B cell (primary cell): ENCODE results near the gene SIX5. TPM values are rescaled to one million over a fixed set of nuclear protein-coding genes. Genes with fewer than 3 reads are reported as not detected.
A peak's percentile ranks its signal among the peaks of the same experiment; 100 is the strongest.

Experiments
- ATAC-seq: fragments of 200-7000 bp; cut with Tn5 transposase; one replicate; pipeline ENCODE4 v1.10.0; 2021; ENCODE audit warnings: low read depth, mild to moderate bottlenecking, moderate number of reproducible peaks, moderate library complexity
- CTCF ChIA-PET: fragments of 350-600 bp; sonication (Branson Sonifier 250); formaldehyde crosslinking; loops from one replicate; lab custom pipeline; 2021; ENCODE audit warnings: antibody characterized with exemption, inconsistent platforms; lab: Charles Lee
- POLR2A ChIA-PET: fragments of 350-600 bp; sonication (Branson Sonifier 250); formaldehyde crosslinking; loops from one replicate; lab custom pipeline; 2021; ENCODE audit warnings: antibody characterized with exemption; lab: Charles Lee
- DNase-seq: peaks from one replicate; pipeline ENCODE4 v3.0.0; 2013
- H2AFZ ChIP-seq: 2 replicates; pipeline ENCODE4 v1.6.1; 2012; ENCODE audit warnings: mild to moderate bottlenecking, low read depth, low read length; ENCODE audit not compliant: insufficient read depth, poor library complexity, severe bottlenecking
- H3K27ac ChIP-seq, 2 donors: 1 replicate in 1 of 2; 2 replicates in 1 of 2; pipeline ENCODE4 v1.5.1; 2012 to 2013; ENCODE audit warnings: low read length in 2 of 2, mild to moderate bottlenecking in 2 of 2, moderate library complexity in 1 of 2
- H3K27me3 ChIP-seq, 4 experiments: fragments of 200-600 bp in 1 of 4; sonication (generic) in 1 of 4; replicated peaks in 1 of 4; 1 replicate in 2 of 4; 2 replicates in 2 of 4; pipeline versions ENCODE4 v1.6.1 to v1.7.0; 2013 to 2016; ENCODE audit warnings: low read length in 3 of 4, mild to moderate bottlenecking in 2 of 4, mixed read lengths in 1 of 4, moderate library complexity in 1 of 4; ENCODE audit not compliant: insufficient read depth in 4 of 4, control insufficient read depth in 3 of 4; ENCODE audit errors: control extremely low read depth in 1 of 4
- H3K36me3 ChIP-seq, 2 experiments: replicated peaks in 1 of 2; 1 replicate in 1 of 2; 2 replicates in 1 of 2; pipeline versions ENCODE4 v1.6.1 to v1.7.1; 2013; ENCODE audit warnings: low read length in 1 of 2; ENCODE audit not compliant: insufficient read depth in 2 of 2, control insufficient read depth in 1 of 2; ENCODE audit errors: control extremely low read depth in 1 of 2, extremely low read depth in 1 of 2
- H3K4me1 ChIP-seq, 2 donors: fragments of 200-600 bp in 1 of 2; sonication (generic) in 1 of 2; 1 replicate in 1 of 2; 2 replicates in 1 of 2; pipeline versions ENCODE4 v1.5.1 to v1.6.1; 2013 to 2017; ENCODE audit warnings: low read length in 2 of 2; ENCODE audit not compliant: control insufficient read depth in 2 of 2, insufficient read depth in 2 of 2
- H3K4me2 ChIP-seq: replicated peaks from 2 replicates; pipeline ENCODE3; 2012; ENCODE audit warnings: mild to moderate bottlenecking, low read depth, low read length; ENCODE audit not compliant: poor library complexity, severe bottlenecking
- H3K4me3 ChIP-seq, 5 experiments: fragments of 200-600 bp in 1 of 5; sonication (generic) in 1 of 5; 1 replicate in 3 of 5; 2 replicates in 2 of 5; pipeline versions ENCODE4 v1.5.1 to v1.7.0; 2011 to 2016; ENCODE audit warnings: low read length in 4 of 5, mild to moderate bottlenecking in 4 of 5, low read depth in 2 of 5, control low read depth in 1 of 5, moderate library complexity in 1 of 5; ENCODE audit not compliant: insufficient read depth in 1 of 5; ENCODE audit errors: control extremely low read depth in 1 of 5, extremely low read depth in 1 of 5
- H3K79me2 ChIP-seq: fragments of 200-600 bp; sonication (generic); one replicate; pipeline ENCODE4 v1.6.0; 2016; ENCODE audit warnings: low read length; ENCODE audit not compliant: control insufficient read depth, insufficient read depth
- H3K9ac ChIP-seq: fragments of 200-600 bp; sonication (generic); 2 replicates; pipeline ENCODE4 v1.6.1; 2017; ENCODE audit warnings: mild to moderate bottlenecking, low read length, moderate library complexity
- H3K9me3 ChIP-seq, 3 donors: one replicate each; pipeline versions ENCODE4 v1.6.1 to v1.7.1; 2013; ENCODE audit warnings: low read length in 2 of 3; ENCODE audit not compliant: control insufficient read depth in 2 of 3, insufficient read depth in 1 of 3; ENCODE audit errors: control extremely low read depth in 1 of 3
- H4K20me1 ChIP-seq: 2 replicates; pipeline ENCODE4 v1.6.0; 2012; ENCODE audit warnings: mild to moderate bottlenecking, low read length; ENCODE audit not compliant: insufficient read depth, control insufficient read depth, poor library complexity, severe bottlenecking
- H3K27ac Mint-ChIP-seq: one replicate; pipeline ENCODE4 v1.8.0; 2021; ENCODE audit warnings: mixed read lengths
- H3K27me3 Mint-ChIP-seq: one replicate; pipeline ENCODE4 v1.8.0; 2021; ENCODE audit warnings: mixed read lengths
- H3K4me1 Mint-ChIP-seq: one replicate; pipeline ENCODE4 v1.8.0; 2021; ENCODE audit warnings: mixed read lengths
- H3K4me3 Mint-ChIP-seq: one replicate; pipeline ENCODE4 v1.8.0; 2021; ENCODE audit warnings: mixed read lengths
- H3K9me3 Mint-ChIP-seq: one replicate; pipeline ENCODE4 v1.8.0; 2022; ENCODE audit warnings: mixed read lengths; ENCODE audit not compliant: insufficient read depth
- EZH2 ChIP-seq: IDR thresholded peaks from 2 replicates; pipeline ENCODE4 v1.6.1; 2012; ENCODE audit warnings: borderline replicate concordance, low read depth, mild to moderate bottlenecking, moderate library complexity, low read length; ENCODE audit not compliant: insufficient read depth, poor library complexity, severe bottlenecking
- WGBS: methylation state at CpG from one replicate; pipeline ENCODE4 v1.1.5; 2013; ENCODE audit warnings: missing lambda C conversion rate; ENCODE audit not compliant: insufficient coverage; 5-methylcytosine and 5-hydroxymethylcytosine counted together
- intact Hi-C: fragments of 100-400 bp; cut with micrococcal nuclease; formaldehyde crosslinking; loops from one replicate; pipeline ENCODE4 v1.10.0; 2022
- polyA plus RNA-seq: library from polyadenylated mRNA; depleted of rRNA; stranded (reverse); fragments of >200 nt; gene quantifications from 2 replicates; pipeline ENCODE4 v1.2.3, GENCODE V29; 2012
- total RNA-seq, 2 donors: library from RNA; stranded (reverse); fragments of 120-200 nt in 1 of 2; gene quantifications; 1 replicate in 1 of 2; 2 replicates in 1 of 2; pipeline versions ENCODE4 v1.2.3 to v1.2.4, GENCODE V29; 2013 to 2022
- TF ChIP-seq, protein P1 (sequence below): fragments of 200-600 bp; IDR thresholded peaks from one replicate; pipeline ENCODE4 v1.8.0; 2022; ENCODE audit warnings: antibody characterized with exemption, mild to moderate bottlenecking

SIX5 gene
- total and polyA plus RNA-seq, 2 donors (not counting 1 experiment from before 2014, with no cell fraction given): 1.4 to 2.1 TPM

DNA sequence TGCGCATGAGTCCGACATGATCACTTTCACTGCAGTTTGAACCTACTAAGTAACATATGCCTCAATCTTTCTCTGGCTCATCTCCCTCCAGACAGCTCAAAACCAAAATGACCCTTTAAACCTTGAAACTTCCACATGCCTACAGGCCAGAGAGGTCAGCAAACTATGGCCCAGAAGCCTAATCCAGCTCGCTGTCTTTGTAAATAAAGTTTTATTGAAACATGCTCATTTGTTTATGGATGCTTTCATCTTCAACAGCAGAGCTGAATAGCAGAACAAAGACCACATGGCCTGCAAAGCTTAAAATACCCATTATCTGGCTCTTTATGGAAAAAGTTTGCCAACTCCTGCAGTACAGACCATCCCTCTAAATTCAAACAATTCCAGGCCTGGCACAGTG lies 53.9 kb downstream of the SIX5 start:
- peaks cover 18 to 25% of the 10 kb centered on the region in 2 donors for H3K4me1 ChIP-seq
- 88% methylated on average over 3 of the region's 3 CpGs for WGBS
- no peak overlapping the region for H3K27ac ChIP-seq
- Mint-ChIP-seq H3K4me3 (peak overlapping the region; percentile 3), H3K27ac (no peak overlapping the region), H3K9me3 (no peaks in the 10 kb centered on the region), H3K27me3 (no peaks in the 10 kb centered on the region), H3K4me1 (peaks cover 42% of the 10 kb centered on the region)
- ChIA-PET CTCF (interaction anchor here (0.6 to 5.0 kb wide), 6 partner anchors 19 to 131 kb away, joined by 3 to 57 read pairs (median 4); partner anchors contain the start of genes MEIOSIN, QPCTL, SIX5 and SNRPD2), POLR2A (interaction anchor here (0.5 kb wide), 1 partner anchor 14 kb away, joined by 3 read pairs; no protein-coding TSS in a partner anchor)
- H3K9me3 ChIP-seq: peaks cover 0 to 3% (median 0%) of the 10 kb centered on the region in 3 donors
- H3K4me3 ChIP-seq: no peak overlapping the region
- H4K20me1 ChIP-seq: peaks cover 32% of the 10 kb centered on the region
- DNase-seq (no peak), ATAC-seq (no peak)
- H2AFZ ChIP-seq: no peak overlapping the region
- H3K36me3 ChIP-seq: peaks cover 0 to 22% of the 10 kb centered on the region in 2 experiments
- H3K79me2 ChIP-seq: peaks cover 92% of the 10 kb centered on the region
- TF ChIP-seq, protein P1, sequence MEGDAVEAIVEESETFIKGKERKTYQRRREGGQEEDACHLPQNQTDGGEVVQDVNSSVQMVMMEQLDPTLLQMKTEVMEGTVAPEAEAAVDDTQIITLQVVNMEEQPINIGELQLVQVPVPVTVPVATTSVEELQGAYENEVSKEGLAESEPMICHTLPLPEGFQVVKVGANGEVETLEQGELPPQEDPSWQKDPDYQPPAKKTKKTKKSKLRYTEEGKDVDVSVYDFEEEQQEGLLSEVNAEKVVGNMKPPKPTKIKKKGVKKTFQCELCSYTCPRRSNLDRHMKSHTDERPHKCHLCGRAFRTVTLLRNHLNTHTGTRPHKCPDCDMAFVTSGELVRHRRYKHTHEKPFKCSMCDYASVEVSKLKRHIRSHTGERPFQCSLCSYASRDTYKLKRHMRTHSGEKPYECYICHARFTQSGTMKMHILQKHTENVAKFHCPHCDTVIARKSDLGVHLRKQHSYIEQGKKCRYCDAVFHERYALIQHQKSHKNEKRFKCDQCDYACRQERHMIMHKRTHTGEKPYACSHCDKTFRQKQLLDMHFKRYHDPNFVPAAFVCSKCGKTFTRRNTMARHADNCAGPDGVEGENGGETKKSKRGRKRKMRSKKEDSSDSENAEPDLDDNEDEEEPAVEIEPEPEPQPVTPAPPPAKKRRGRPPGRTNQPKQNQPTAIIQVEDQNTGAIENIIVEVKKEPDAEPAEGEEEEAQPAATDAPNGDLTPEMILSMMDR: no peak
- no peak for TF ChIP-seq EZH2
- no peak overlapping the region for H3K4me2 ChIP-seq
- H3K27me3 ChIP-seq: no peaks in the 10 kb centered on the region
- intact Hi-C loops: loop anchor here (5.0 kb wide), 1 partner anchor 77 kb away; the partner anchor contains the start of gene DMWD
- no peak overlapping the region for H3K9ac ChIP-seq

Other genes with a start within 250 kb of the SIX5 start
- gene OPA3, start 184.4 kb downstream of the SIX5 start, total RNA-seq: 11.2 and 11.4 TPM in 2 replicates
- gene OPA3, start 184.4 kb downstream of the SIX5 start, polyA plus RNA-seq: 6.2 and 7.3 TPM in 2 replicates
- gene GPR4, start 167.0 kb downstream of the SIX5 start, total RNA-seq: not detected in 2 replicates
- not detected in 2 replicates for gene GPR4, start 167.0 kb downstream of the SIX5 start, polyA plus RNA-seq
- 88.5 and 102 TPM in 2 replicates for gene EML2, start 129.9 kb downstream of the SIX5 start, total RNA-seq
- 75.0 and 83.0 TPM in 2 replicates for gene EML2, start 129.9 kb downstream of the SIX5 start, polyA plus RNA-seq
- gene GIPR, start 101.0 kb downstream of the SIX5 start, total RNA-seq: 2.3 and 2.9 TPM in 2 replicates
- 0.43 and 2.3 TPM in 2 replicates for gene GIPR, start 101.0 kb downstream of the SIX5 start, polyA plus RNA-seq
- 353 and 368 TPM in 2 replicates for gene SNRPD2, start 77.3 kb downstream of the SIX5 start, total RNA-seq
- 241 and 281 TPM in 2 replicates for gene SNRPD2, start 77.3 kb downstream of the SIX5 start, polyA plus RNA-seq
- gene QPCTL, start 76.6 kb downstream of the SIX5 start, total RNA-seq: 50.9 and 61.3 TPM in 2 replicates
- 8.8 and 9.4 TPM in 2 replicates for gene QPCTL, start 76.6 kb downstream of the SIX5 start, polyA plus RNA-seq
- gene FBXO46, start 38.4 kb downstream of the SIX5 start, total RNA-seq: 43.7 and 44.5 TPM in 2 replicates
- 19.1 and 19.9 TPM in 2 replicates for gene FBXO46, start 38.4 kb downstream of the SIX5 start, polyA plus RNA-seq
- not detected in 2 replicates for gene MEIOSIN, start 35.8 kb downstream of the SIX5 start, total RNA-seq
- not detected in 2 replicates for gene MEIOSIN, start 35.8 kb downstream of the SIX5 start, polyA plus RNA-seq
- 58.3 and 63.0 TPM in 2 replicates for gene DMPK, start 13.2 kb upstream of the SIX5 start, total RNA-seq
- gene DMPK, start 13.2 kb upstream of the SIX5 start, polyA plus RNA-seq: 28.7 and 41.1 TPM in 2 replicates
- 86.4 and 91.2 TPM in 2 replicates for gene DMWD, start 23.6 kb upstream of the SIX5 start, total RNA-seq
- 22.5 and 25.1 TPM in 2 replicates for gene DMWD, start 23.6 kb upstream of the SIX5 start, polyA plus RNA-seq
- 0.62 and 0.73 TPM in 2 replicates for gene RSPH6A, start 46.1 kb upstream of the SIX5 start, total RNA-seq
- gene RSPH6A, start 46.1 kb upstream of the SIX5 start, polyA plus RNA-seq: 0.03 TPM in 1 of 2 replicates, not detected in the other
- gene SYMPK, start 93.9 kb upstream of the SIX5 start, total RNA-seq: 131 and 138 TPM in 2 replicates
- 107 and 119 TPM in 2 replicates for gene SYMPK, start 93.9 kb upstream of the SIX5 start, polyA plus RNA-seq
- gene FOXA3, start 95.1 kb upstream of the SIX5 start, total RNA-seq: not detected in 2 replicates
- not detected in 2 replicates for gene FOXA3, start 95.1 kb upstream of the SIX5 start, polyA plus RNA-seq
- 32.9 and 33.9 TPM in 2 replicates for gene IRF2BP1, start 116.9 kb upstream of the SIX5 start, total RNA-seq
- 10.9 and 14.9 TPM in 2 replicates for gene IRF2BP1, start 116.9 kb upstream of the SIX5 start, polyA plus RNA-seq
- 10.7 and 12.1 TPM in 2 replicates for gene MYPOP, start 133.4 kb upstream of the SIX5 start, total RNA-seq
- gene MYPOP, start 133.4 kb upstream of the SIX5 start, polyA plus RNA-seq: 5.1 and 5.7 TPM in 2 replicates
- gene NANOS2, start 145.5 kb upstream of the SIX5 start, total RNA-seq: not detected in 2 replicates
- not detected in 2 replicates for gene NANOS2, start 145.5 kb upstream of the SIX5 start, polyA plus RNA-seq
- gene NOVA2, start 204.6 kb upstream of the SIX5 start, total RNA-seq: 0.19 TPM in 1 of 2 replicates, not detected in the other
- not detected in 2 replicates for gene NOVA2, start 204.6 kb upstream of the SIX5 start, polyA plus RNA-seq
- gene CCDC61, start 226.2 kb upstream of the SIX5 start, total RNA-seq: 30.1 and 37.0 TPM in 2 replicates
- gene CCDC61, start 226.2 kb upstream of the SIX5 start, polyA plus RNA-seq: 16.1 and 20.6 TPM in 2 replicates